GM21360 (cell line): Measurements from ENCODE around the gene MIDN.

Source experiments
- ATAC-seq: cut with Tn5 transposase; IDR thresholded peaks from one replicate; pipeline ENCODE4 v1.9.1; 2021; ENCODE audit warnings: mild to moderate bottlenecking, moderate library complexity; ENCODE audit not compliant: unreplicated experiment

MIDN gene

DNA sequence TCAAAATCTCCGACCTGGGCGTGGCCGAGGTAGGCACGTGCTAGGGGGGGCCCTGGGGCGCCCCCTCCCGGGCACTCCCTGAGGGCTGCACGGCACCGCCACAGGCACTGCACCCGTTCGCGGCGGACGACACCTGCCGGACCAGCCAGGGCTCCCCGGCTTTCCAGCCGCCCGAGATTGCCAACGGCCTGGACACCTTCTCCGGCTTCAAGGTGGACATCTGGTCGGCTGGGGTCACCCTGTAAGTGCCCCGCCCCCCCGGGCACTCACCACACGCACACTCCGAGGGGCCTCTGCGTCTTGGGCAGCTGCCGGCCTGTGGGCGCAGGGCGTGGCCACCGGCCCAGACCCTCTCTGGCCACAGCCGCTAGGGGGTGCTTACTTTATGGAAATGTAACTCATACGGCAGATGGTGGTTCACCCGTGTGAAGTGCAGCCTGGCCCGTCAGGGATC lies 27.9 kb upstream of the MIDN start:
- no peak for ATAC-seq

DNA sequence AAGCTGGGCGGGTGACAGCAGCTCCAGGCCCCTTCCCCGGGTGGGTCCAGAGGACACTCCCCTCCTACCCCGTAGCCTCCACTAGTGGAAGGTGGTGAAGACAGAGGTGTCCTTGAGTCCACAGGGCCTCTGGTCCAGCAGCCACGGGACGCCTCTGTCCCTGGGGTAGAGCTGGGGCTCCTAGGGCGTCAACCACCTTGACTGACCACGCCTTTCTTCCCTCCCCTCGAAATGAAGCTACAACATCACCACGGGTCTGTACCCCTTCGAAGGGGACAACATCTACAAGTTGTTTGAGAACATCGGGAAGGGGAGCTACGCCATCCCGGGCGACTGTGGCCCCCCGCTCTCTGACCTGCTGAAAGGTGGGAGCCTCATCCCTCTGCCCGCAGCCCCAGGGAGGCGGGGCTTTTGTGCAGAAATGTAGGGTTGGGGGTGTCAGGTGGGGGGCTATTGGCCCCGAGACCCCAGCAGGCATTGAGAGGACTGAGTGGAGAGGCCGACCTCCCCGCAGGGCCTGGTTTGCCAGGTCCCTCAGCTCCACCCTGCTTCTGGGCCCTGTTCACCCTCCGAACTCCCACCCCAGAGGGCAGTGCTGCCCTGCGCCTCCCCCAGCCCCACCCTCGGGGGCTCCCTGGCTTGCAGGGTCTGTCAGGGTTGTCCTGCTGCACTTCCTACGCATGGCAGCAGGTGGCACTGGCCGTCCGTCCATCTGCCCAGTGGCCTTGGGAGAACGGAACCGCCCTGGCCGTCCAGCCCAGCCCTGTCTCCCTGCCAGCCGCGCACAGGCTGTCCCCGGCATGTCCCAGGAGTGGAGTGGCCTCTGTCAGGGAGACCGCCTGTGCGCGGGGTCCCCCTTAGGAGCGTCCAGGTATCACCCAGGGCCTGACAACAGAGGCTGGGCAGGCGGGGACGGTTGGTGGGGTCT lies 27.1 kb upstream of the MIDN start:
- ATAC-seq = no peak

DNA sequence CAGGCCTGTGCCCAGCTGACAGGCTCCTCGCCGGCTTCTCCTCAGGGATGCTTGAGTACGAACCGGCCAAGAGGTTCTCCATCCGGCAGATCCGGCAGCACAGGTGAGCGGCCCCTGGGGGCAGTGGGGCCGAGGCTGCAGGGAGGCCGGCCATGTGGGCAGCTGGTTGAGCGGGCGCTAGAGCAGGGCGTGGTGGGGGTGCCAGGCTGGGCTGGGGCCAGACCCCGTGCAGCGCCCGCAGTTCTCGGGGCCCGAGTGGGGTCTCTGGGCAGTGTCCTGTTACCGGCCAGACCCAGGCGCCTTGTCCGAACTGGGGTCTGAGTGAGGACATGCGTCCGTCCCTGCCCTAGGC lies 26.5 kb upstream of the MIDN start:
- ATAC-seq = no peak

DNA sequence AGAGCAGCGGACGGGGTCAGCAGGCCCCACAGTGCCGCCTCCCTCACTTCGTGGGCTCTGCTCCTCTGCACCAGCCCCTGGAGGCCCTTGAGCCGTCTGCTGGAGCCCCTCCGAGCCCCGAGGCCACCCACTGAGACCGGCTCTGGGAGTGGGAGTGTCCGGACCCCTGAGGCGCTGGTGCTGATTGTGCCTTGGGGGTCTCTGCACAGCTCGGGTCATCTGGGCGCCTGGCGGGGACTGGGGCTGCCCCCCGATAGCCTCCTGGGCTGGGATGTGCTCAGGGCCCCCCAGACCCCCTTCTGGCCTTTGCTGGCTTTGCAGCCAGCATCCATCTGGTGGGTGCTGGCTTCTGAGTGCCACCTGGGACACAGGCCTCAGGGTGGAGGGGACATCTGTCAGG lies 26.0 kb upstream of the MIDN start:
- ATAC-seq = no peak

DNA sequence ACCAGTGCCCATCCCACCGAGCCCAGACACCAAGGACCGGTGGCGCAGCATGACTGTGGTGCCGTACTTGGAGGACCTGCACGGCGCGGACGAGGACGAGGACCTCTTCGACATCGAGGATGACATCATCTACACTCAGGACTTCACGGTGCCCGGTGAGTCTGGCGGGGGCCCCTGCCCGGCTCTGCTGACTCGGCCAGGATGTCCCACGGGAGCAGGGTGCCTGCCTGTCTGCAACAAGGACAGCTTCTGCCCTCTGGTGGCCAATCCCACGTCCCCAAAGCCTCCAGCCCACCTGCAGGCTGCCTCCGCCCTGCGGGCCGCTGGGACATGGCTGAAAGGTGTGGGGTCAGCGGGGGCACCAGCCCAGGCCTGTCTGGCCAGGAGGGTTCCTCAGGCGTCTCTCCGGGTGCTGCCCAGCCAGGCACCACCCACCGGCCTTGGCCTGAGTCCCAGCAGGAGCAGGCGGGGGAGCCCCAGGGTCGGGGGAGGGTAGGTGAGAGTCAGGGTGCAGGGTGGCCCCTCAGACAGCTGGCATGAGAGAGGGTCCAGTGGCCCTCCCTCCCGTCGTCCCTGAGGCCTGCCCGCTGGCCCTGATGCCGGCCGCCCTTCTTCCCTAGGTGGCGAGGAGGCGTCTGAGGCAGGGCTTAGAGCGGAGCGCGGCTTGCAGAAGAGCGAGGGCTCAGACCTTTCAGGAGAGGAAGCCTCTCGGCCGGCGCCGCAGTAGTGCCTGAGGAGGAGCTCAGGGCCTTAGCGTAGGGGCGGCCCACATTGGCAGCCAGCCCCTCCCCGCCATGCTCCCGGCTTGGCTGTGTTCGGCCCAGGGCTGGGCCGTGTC lies 25.1 kb upstream of the MIDN start:
- no peak for ATAC-seq

DNA sequence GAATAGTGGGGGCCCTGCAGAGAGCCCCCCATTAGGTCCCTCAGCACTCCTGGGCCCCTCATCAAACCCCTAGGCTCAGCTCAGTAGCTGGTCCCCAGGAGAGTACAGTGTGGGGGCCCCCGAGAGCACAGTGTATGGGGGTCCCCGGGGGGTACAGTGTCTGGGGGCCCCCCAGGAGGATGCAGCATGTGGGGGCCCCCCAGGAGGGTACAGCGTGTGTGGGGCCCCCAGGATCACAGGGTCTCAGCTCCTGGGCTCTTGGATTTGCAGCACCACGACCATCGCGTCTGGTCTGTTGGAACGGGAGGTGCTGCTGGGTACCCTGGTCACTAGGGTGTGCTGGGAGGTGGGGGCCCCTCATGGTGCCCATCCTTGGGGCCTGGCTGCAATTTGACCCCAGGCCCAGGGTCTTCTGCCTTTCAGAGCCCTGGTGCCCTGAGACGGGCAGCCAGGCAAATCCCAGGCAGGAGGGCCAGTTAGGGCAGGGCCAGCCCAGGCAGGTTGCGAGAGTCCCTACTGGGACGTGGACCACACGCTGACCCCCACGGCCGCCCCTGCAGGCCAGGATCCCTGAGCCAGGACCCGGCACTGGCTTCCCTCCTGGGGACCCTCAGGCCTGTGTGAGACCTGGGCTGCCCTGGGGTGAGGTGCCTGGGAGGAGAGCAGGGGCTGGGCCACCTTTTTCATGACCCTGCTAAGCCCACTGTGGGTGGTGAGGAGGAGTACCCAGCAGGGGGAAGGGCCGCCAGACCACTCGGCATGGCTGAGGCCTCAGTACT lies 24.1 kb upstream of the MIDN start:
- no peak for ATAC-seq

DNA sequence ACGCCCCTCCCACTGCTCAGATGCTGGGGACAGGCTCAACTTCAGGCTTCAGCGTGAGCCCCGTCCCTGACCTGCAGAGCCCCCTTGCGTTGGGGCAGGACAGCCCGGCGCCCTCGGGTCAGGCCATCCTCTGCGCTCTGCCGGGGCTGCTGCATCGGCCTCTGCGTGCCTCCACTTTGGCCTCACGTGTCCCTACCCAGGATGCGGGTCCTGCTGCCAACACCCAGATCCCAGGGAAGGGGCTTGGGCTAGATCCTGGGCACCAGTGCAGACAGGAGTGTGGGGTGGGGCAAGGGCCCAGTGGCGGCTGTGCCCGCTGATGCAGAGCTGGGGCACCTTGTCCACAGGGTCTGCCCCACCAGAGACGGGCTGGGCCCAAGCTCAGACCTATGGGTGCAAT lies 23.5 kb upstream of the MIDN start:
- no peak for ATAC-seq

DNA sequence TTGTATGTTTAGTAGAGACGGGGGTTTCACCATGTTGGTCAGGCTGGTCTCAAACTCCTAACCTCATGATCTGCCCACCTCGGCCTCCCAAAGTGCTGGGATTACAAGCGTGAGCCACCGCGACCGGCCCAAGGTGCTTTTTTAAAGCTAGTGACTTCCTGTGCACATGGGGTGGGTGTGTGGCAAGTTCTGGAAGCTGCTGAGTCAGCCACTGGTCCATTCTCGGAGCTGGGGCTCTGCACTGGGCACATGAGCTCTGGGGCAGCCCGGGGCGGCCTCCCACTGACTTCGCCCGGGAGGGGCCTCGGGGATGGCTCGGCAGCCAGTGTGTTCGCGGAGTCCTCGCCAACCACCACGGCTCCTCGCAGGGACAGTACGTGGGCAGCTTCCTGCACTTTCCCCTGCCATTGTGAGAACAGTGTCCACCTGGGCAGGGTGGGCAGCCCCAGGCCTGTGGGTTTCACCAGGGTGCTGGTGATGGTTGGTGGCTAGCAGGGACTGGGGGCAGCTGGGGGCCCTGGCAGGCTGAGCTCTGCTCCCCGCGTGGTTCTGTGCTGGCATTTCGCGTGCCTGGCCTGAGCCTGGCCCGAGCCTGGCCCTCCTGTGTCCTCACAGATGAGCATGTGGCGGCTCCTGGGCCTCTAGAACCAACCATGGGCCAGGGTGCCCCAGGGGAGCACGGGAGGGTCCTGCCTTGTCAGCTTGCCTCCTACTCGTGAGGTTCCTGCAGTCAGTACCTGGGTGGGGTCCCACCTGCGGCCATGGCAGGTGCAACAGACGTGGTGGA lies 22.8 kb upstream of the MIDN start:
- no peak for ATAC-seq

DNA sequence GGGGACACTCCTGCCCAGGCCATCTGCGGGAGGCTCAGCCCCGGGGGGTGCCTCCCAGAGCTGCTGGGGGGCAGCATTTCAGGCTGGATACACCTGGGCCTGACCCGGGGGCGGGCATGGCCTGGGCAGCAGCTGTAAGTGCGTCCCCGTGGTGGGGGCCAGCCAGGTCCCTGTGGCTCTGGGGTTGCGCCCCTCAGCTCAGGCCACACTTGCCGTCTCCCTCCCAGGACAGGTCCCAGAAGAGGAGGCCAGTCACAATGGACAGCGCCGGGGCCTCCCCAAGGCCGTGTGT lies 22.2 kb upstream of the MIDN start:
- no peak for ATAC-seq

DNA sequence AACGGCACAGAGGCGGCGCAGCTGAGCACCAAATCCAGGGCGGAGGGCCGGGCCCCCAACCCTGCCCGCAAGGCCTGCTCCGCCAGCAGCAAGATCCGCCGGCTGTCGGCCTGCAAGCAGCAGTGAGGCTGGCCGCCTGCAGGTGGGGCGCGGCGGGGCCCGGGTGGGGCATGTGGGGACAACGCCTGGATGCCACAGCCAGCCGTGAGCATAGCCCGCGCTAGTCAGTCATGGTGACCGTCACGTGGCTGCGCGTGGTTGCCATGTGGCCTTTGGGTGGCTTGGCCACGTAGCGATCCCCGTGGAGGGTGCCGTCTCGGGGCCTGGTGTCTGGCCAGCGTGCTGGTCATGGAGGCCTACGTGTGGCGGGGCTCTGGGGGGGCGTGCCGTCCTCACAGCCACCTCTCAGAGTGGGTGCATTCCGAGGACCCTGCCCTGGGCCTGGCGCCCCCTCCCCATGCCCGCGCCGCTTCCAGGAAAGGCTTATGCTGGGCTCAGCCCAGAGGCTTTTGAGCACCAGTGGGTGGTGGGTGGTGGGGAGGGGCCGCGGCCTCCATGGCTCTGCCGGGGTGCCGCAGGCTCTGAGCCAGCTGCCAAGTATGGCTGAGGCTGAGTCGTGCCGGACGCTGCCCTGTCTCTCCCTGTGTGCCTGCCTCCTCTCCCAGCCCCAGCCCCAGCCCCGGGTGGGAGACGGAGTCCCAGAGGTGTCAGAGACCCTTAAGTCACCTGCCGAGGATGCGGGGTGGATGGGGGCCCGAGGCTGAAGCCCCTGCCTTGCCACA lies 21.7 kb upstream of the MIDN start:
- no peak for ATAC-seq

DNA sequence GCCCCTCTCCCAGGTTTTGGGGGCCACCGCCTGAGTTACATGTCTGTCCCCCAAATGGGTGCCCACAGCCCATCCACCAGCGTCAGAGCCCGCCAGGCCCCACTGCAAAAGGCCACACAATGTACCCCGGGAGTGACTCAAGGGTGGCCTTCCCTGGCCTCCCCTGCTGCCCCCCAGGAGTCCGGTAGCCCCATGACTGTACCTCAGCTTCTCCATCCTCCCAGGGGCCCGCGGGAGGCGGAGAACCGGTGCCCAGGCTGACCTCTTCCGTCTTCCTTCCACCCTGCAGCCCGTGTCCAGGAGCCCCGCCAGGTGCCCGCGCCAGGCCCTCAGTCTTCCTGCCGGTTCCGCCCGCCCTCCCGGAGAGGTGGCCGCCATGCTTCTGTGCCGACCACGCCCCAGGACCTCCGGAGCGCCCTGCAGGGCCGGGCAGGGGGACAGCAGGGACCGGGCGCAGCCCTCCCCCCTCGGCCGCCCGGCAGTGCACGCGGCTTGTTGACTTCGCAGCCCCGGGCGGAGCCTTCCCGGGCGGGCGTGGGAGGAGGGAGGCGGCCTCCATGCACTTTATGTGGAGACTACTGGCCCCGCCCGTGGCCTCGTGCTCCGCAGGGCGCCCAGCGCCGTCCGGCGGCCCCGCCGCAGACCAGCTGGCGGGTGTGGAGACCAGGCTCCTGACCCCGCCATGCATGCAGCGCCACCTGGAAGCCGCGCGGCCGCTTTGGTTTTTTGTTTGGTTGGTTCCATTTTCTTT lies 20.9 kb upstream of the MIDN start:
- no peak for ATAC-seq

DNA sequence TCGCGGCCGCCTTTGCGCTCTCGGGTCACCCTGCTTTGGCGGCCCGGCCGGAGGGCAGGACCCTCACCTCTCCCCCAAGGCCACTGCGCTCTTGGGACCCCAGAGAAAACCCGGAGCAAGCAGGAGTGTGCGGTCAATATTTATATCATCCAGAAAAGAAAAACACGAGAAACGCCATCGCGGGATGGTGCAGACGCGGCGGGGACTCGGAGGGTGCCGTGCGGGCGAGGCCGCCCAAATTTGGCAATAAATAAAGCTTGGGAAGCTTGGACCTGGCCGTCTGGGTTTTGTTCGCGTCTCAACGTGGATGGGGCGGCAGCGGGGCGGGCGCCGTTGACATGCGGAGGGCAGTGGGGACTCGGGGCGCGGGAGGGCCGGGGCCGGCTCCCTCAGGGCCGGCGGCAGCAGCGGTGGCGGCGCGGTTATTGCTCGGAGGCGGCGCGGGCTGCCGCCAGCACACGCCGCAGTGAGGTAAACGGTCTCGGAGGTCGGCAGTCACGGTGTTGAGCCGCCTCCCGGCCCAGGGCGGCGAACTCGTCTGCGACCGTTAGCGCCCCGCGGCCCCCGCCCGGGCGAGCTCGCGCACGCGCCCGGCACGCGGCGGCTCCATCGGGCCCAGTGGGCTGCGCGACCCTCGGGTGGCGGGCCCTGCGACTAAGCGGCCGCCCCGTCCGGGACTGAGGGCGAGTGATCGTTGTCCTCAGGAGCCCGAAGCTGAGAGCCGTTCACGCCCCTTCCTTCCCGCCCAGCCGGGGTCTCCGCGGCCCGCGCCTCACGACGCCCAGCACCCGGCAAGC lies 20.0 kb upstream of the MIDN start:
- no peak for ATAC-seq

DNA sequence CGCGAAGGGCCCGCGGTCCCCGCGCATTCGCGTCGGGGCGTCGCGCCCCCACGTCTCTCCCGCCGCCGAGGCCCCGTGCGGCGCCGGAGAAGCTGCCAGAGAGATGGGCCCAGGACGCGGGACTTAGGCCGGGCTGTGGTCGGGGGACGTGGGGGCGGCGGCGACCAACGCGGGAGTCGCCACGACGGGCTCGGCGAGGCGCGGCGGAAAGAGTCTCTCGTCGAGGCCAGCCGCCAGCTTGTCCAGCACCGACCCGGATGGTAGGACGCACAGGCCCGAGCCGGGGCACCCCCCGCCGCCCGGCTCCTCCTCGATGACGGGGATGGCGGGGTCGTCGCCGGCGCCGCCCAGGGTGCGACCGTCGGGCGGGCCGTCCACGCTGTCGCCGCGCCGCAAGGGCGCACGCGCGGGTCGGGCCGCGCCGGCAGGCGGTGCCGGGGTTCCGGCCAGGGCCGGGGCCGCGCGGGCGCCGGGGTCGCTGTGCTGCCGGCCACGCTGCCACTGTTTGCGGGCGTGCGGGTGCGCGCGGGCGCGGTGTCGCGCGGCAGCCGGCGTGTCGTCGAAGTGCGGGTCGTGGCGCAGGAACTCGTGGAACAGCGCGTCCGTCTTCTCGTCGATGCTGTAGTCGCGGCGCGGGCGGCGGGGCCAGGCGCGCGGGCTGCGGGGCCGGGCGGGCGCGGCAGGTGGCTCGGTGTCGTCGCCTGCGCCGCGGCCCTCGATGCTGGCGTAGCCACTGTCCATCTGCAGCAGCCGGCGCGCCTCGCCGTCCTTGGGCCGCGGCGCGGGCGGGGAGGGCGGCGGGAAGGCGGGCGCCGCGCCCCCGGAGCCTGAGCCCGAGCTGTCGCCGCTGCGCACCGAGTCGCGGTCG lies 19.1 kb upstream of the MIDN start:
- no peak for ATAC-seq

DNA sequence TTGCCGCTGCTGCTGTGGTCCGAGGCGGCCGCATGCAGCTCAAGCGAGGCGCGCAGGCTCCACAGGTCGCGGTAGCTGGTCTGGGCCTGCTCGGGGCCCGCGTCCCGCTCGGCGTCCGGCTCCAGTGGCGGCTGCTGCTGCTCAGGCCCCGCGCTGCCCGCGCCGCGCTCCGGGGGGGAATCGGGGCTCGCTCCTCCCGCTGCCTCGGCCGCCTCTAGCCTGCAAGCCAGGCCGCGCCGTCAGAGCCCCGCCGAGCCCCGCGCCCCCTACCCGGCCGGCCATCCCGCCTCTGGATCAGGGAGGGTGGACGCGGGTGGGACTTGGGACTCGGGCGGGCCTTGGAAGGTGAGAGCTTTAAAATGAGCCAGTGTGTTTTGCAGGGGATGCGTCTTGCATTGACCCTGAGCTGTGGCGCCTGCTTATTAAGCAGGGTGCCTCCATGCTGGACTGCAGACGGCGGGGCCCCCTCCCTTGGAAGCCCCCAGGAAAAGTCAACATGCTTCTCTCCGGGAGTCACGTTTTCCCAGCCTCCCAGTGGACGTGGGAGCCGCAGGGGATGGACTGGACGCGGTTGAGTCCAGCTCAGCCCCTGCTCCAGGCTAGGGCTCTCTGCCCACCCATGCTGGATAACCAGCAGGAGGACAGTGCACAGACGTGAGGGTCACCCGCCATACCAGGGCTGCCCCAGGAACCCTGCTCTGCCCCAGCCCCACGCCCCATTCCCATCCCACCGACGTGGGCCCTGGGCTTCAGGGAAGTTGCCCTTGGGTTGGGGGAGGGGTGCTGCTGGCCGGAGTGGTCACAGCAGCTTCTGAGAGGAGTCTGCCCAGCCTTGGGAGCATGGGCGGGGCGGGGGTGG lies 18.2 kb upstream of the MIDN start:
- no peak for ATAC-seq

DNA sequence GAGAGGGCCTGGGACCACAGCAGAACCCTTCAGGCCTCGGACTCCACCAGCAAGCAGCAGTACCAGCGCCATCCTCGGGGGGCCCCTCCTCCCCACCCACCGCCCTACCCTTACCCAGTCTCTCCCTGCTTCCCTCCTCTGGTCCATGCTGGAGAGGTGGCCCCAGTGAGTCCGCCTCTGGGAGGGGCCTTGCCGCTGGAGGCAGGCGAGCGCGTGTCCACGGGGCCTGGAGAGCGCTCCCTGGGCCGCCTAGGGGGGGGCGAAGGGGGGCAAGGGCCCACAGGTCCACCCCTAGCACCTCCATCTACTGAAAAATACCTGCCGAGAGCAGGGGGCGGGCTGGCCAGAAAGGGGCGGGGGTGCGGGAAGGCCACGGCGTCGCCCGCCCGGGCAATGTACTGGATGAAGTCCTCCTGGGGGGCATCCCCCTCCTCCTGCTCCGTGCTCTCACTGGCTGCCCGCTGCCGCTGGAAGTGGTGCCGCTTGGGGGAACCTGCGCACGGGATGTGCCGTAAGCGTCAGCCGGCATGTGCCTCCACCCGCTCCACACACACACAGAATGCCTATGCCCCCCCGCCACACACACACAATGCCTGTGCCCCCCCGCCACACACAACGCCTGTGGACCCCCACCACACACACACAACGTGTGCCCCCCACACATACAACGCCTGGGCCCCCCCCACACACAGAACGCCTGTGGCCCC lies 17.4 kb upstream of the MIDN start:
- no peak for ATAC-seq
